ENCODE data around the gene GATAD1.

GATAD1 gene

DNA sequence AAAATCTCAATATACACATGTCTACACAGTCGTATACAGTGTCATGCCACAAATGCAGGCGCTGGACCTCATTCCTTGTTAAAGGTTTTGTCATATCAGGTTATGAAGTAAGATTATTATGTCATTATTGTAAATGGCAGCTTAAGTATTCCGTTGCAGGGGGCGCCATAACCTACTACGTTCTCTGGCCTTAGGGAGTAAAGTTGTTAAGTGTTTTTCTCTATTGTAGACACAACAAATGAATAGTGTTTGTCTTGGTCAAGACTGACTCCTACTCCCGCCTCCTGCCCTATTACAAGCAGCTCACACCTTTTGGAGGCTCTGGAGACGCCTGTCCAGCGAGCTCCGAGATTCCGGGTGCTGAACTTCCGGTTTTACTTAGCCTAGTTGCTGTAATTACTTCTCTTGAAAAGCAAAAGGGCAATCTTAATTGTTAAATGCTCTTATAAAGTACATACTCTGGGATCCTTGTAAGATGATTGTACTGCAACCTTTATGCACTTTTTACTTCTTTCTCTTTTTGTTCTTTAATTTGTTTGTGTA lies 994 bp downstream of the GATAD1 start:
- Histone ChIP-seq H3K9me3 (ENCODE audit: low read depth, low read length) (no peaks in the 10 kb centered on the region), H3K27ac (peak overlapping the region; percentile 43)
- peak; percentile 70 for DNase-seq (ENCODE audit: low read depth, low spot score)

DNA sequence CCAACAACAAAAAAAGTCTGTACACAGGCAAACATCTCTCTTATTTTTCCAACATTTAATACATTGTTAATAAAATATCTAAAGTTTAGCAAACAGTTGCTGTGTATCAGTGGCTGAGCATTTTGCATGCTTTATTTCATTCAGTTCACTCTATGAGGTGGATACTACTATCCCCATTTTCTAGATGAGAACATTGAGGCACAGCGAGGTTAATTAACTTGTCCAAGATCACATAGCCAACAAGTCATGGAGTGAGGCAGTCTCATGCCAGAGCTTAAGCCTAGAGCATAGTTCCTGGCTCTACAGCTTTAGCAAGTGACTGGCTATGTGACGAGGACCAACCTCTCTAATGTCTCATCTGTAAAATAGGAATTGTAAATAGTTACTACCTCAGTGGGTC lies 4.4 kb downstream of the GATAD1 start:
- TF ChIP-seq EZH2 (IDR thresholded peaks at IDR 0.05): no peak
- no peak overlapping the region for H3K4me3 ChIP-seq
- no peak overlapping the region for H3K27ac ChIP-seq
- H3K36me3 ChIP-seq (ENCODE audit: insufficient read depth, low read length): peaks cover 51% of the 10 kb centered on the region
- no peaks in the 10 kb centered on the region for H3K9me3 ChIP-seq (ENCODE audit: low read depth, low read length)
- H3K9ac ChIP-seq (ENCODE audit: insufficient read length): no peak overlapping the region
- no peak for DNase-seq (ENCODE audit: low read depth, low spot score)

More for the DNA sequence above, 994 bp downstream of the GATAD1 start:
- Histone ChIP-seq H3K36me3 (ENCODE audit: insufficient read depth, low read length) (peaks cover 26% of the 10 kb centered on the region), H3K9ac (ENCODE audit: insufficient read length) (peak overlapping the region; percentile 97), H3K4me3 (peak overlapping the region; percentile 89)
- TF ChIP-seq FOXP2 (optimal IDR thresholded peaks at IDR 0.05; ENCODE audit: control extremely low read depth, extremely low read length, insufficient read depth) (no peak), EZH2 (IDR thresholded peaks at IDR 0.05) (no peak), POLR2AphosphoS5 (IDR thresholded peaks at IDR 0.05; ENCODE audit: borderline replicate concordance, low read depth, low read length) (peak; percentile 32; the same call in 1 of the 2 replicates)

DNA sequence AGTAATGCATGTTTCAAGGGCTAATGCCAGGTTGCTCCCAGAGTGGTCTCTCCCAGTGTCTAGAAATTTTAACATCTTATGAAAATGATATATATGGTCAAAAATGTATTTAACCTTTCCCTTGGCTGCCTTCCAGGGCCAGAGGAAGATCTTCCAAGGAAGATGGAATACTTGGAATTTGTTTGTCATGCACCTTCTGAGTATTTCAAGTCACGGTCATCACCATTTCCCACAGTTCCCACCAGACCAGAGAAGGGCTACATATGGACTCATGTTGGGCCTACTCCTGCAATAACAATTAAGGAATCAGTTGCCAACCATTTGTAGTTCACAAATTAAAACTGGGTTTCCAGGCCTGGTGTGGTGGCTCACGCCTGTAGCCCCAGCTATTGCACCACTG lies 9.0 kb downstream of the GATAD1 start:
- Histone ChIP-seq H3K4me3 (no peak overlapping the region), H3K9me3 (ENCODE audit: low read depth, low read length) (no peaks in the 10 kb centered on the region), H3K27ac (no peak overlapping the region), H3K9ac (ENCODE audit: insufficient read length) (no peak overlapping the region), H3K36me3 (ENCODE audit: insufficient read depth, low read length) (peaks cover 39% of the 10 kb centered on the region)
- DNase-seq (ENCODE audit: low read depth, low spot score): no peak
- TF ChIP-seq POLR2AphosphoS5 (IDR thresholded peaks at IDR 0.05; ENCODE audit: borderline replicate concordance, low read depth, low read length) (no peak), EZH2 (IDR thresholded peaks at IDR 0.05) (no peak), FOXP2 (optimal IDR thresholded peaks at IDR 0.05; ENCODE audit: control extremely low read depth, extremely low read length, insufficient read depth) (no peak)

DNA sequence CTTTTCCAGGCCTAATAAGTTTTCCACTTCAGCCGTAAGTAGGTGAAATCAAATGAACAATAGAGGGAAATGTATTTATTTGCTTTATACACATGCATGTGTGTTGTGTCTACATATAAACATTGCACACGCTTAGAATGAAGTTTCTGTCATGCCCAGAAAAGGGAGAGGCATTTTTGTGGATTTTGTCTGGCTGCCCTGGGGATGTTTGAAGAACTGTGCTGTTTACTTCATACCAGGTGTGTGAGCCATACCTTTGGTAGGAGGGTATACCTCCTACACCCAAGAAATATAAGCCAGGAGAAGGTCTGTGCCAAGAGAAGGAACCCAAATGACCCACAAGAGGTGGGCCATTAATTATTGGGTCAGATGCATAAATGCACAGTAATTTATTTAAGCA lies 12.8 kb downstream of the GATAD1 start:
- no peaks in the 10 kb centered on the region for H3K9me3 ChIP-seq (ENCODE audit: low read depth, low read length)
- DNase-seq (ENCODE audit: low read depth, low spot score): no peak
- peaks cover 17% of the 10 kb centered on the region for H3K36me3 ChIP-seq (ENCODE audit: insufficient read depth, low read length)
- no peak overlapping the region for H3K4me3 ChIP-seq
- 0 out of 2 replicates have a peak overlapping the region, but pooled peaks have one; percentile 21 for H3K27ac ChIP-seq
- H3K9ac ChIP-seq (ENCODE audit: insufficient read length): no peak overlapping the region
- no peak for TF ChIP-seq POLR2AphosphoS5 (IDR thresholded peaks at IDR 0.05; ENCODE audit: borderline replicate concordance, low read depth, low read length)
- TF ChIP-seq EZH2 (IDR thresholded peaks at IDR 0.05): no peak
- TF ChIP-seq FOXP2 (optimal IDR thresholded peaks at IDR 0.05; ENCODE audit: control extremely low read depth, extremely low read length, insufficient read depth): no peak

DNA sequence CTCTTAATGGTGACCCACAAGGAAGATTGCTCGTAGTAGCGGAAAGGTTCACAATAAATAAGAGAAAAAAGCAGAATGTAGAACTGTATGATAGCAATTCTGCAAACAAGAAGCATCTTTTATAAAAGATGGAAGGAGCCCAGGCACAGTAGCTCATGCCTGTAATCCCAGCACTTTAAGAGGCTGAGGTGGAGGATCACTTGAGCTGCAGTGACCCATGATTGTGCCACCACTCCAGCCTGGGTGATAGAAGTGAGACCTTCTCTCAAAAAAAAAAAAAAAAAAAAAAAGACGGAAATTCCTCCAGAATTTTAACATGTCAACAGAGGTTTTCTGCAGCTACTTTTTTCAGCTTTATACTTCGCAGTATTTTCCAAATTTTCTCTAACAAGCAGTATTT lies 13.2 kb downstream of the GATAD1 start:
- H3K9ac ChIP-seq (ENCODE audit: insufficient read length): no peak overlapping the region
- TF ChIP-seq POLR2AphosphoS5 (IDR thresholded peaks at IDR 0.05; ENCODE audit: borderline replicate concordance, low read depth, low read length) (no peak), FOXP2 (optimal IDR thresholded peaks at IDR 0.05; ENCODE audit: control extremely low read depth, extremely low read length, insufficient read depth) (no peak), EZH2 (IDR thresholded peaks at IDR 0.05) (no peak)
- DNase-seq (ENCODE audit: low read depth, low spot score): no peak
- H3K27ac ChIP-seq: no peak overlapping the region; the same call in 1 of the 2 replicates
- H3K36me3 ChIP-seq (ENCODE audit: insufficient read depth, low read length): peaks cover 13% of the 10 kb centered on the region
- H3K4me3 ChIP-seq: no peak overlapping the region
- no peaks in the 10 kb centered on the region for H3K9me3 ChIP-seq (ENCODE audit: low read depth, low read length)

DNA sequence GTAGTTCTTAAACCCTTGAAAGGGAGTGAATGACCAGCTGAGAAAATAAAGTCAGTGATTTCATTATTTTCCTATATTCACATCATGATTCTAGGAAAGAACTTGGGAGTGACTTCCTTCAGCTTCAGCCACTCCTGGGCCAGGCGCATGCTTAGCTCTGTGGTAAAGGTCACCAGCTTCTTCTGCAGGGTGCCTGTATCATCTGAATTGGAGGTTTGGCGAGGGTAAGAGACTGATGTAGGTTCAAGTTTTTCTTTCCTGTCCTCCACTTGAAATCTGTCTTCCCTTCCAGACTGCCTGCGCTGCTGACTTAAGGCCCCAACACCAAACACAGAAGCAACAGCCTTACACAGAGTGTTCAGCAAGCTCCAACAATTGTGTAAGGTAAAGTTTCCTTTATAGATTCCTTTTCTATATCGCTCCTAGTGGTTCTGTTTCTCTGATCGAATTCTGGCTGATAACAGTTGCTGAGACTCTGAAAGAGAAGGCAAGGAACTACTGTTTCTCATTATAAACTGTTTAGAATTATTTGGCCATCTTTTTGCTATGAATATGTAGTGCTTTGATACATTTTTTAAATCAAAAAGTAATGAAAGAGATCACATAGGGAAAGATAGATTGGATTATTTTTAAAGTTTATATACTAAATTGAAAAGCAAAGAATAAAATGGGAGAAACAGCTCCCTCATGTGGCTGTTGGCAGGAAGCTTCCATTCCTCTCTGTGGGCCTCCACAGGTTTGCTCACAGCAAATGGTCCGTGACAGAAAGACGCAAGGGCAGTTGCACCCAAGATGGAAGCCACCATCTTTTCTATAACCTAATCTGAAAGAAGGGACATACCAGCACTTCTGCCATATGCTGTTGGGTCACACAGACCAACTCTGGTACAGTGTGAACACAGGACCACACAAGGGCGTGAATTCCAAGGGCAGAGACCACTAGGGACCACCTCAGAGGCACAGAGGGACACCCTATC lies 14.0 kb downstream of the GATAD1 start:
- peak; percentile 24 for DNase-seq (ENCODE audit: low read depth, low spot score)
- H3K27ac ChIP-seq: peak overlapping the region; percentile 19

DNA sequence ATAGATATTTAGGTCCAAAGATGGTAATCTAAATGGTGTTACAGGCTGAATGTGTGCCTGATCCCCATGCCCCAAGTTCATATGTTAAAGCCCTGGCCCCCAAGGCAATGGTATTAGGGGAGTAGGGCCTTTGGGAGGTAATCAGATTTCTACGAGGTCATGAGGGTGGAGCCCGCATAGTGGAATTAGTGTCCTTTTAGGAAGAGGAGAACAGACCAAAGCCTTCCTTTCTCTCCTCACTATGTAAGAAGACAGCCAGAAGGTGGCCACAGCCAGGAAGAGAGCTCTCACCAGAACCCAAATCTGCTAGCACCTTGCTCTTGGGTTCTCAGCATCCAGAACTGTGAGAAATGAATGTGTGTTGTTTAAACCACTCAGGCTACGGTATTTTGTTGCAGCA lies 15.3 kb downstream of the GATAD1 start:
- Histone ChIP-seq H3K27ac (no peak overlapping the region), H3K36me3 (ENCODE audit: insufficient read depth, low read length) (no peaks in the 10 kb centered on the region), H3K9me3 (ENCODE audit: low read depth, low read length) (no peaks in the 10 kb centered on the region), H3K9ac (ENCODE audit: insufficient read length) (no peak overlapping the region), H3K4me3 (no peak overlapping the region)
- no peak for TF ChIP-seq EZH2 (IDR thresholded peaks at IDR 0.05)
- TF ChIP-seq FOXP2 (optimal IDR thresholded peaks at IDR 0.05; ENCODE audit: control extremely low read depth, extremely low read length, insufficient read depth): no peak
- no peak for TF ChIP-seq POLR2AphosphoS5 (IDR thresholded peaks at IDR 0.05; ENCODE audit: borderline replicate concordance, low read depth, low read length)
- DNase-seq (ENCODE audit: low read depth, low spot score): no peak

More for the DNA sequence above, 14.0 kb downstream of the GATAD1 start:
- H3K9me3 ChIP-seq (ENCODE audit: low read depth, low read length): no peaks in the 10 kb centered on the region
- TF ChIP-seq POLR2AphosphoS5 (IDR thresholded peaks at IDR 0.05; ENCODE audit: borderline replicate concordance, low read depth, low read length): no peak
- TF ChIP-seq EZH2 (IDR thresholded peaks at IDR 0.05): no peak
- no peak for TF ChIP-seq FOXP2 (optimal IDR thresholded peaks at IDR 0.05; ENCODE audit: control extremely low read depth, extremely low read length, insufficient read depth)
- peak overlapping the region; percentile 1 for H3K9ac ChIP-seq (ENCODE audit: insufficient read length)
- H3K4me3 ChIP-seq: peak overlapping the region; percentile 37; the same call in 1 of the 2 replicates
- H3K36me3 ChIP-seq (ENCODE audit: insufficient read depth, low read length): peaks cover 5% of the 10 kb centered on the region; the same call in 1 of the 2 replicates

DNA sequence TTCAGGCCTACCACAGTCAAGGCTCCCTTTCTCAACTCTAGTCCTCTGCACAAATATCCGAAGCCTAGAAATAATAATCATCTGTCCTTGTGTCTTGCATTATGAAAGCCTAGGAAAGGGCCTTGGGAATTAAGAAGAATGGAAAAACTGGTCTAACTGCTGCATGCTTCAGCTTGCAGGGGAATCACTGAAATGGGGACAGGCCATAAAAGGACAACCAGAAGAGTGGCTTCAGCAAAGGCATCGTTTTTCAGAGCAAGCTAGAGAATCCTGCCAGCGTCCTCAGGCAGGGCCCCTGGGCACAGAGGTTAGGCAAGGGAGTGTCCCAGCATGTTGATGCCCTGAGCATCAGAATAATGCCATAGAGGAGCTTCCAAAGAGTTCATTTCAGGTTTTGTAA lies 17.2 kb downstream of the GATAD1 start:
- Histone ChIP-seq H3K9ac (ENCODE audit: insufficient read length) (no peak overlapping the region), H3K36me3 (ENCODE audit: insufficient read depth, low read length) (no peaks in the 10 kb centered on the region), H3K4me3 (no peak overlapping the region), H3K9me3 (ENCODE audit: low read depth, low read length) (no peaks in the 10 kb centered on the region), H3K27ac (no peak overlapping the region)
- no peak for DNase-seq (ENCODE audit: low read depth, low spot score)
- TF ChIP-seq POLR2AphosphoS5 (IDR thresholded peaks at IDR 0.05; ENCODE audit: borderline replicate concordance, low read depth, low read length) (no peak), FOXP2 (optimal IDR thresholded peaks at IDR 0.05; ENCODE audit: control extremely low read depth, extremely low read length, insufficient read depth) (no peak), EZH2 (IDR thresholded peaks at IDR 0.05) (no peak)

Data from SK-N-MC (cell line).